GM12865 (cell line): ENCODE measurements around the gene FILIP1.

Source experiments
- DNase-seq: peaks from one replicate; pipeline ENCODE4 v3.0.0; 2010; ENCODE audit warnings: low read depth
- H3K4me3 ChIP-seq: 2 replicates; pipeline ENCODE4 v1.5.1; 2011; ENCODE audit warnings: mild to moderate bottlenecking, low read depth, low read length, control low read depth
- TF ChIP-seq, protein P1 (sequence below): IDR thresholded peaks from 2 replicates; pipeline ENCODE4 v1.5.1; 2011; ENCODE audit warnings: low read length, control low read depth, low read depth, inconsistent platforms; ENCODE audit not compliant: insufficient read depth; ENCODE audit errors: missing control alignments

Gene FILIP1

DNA sequence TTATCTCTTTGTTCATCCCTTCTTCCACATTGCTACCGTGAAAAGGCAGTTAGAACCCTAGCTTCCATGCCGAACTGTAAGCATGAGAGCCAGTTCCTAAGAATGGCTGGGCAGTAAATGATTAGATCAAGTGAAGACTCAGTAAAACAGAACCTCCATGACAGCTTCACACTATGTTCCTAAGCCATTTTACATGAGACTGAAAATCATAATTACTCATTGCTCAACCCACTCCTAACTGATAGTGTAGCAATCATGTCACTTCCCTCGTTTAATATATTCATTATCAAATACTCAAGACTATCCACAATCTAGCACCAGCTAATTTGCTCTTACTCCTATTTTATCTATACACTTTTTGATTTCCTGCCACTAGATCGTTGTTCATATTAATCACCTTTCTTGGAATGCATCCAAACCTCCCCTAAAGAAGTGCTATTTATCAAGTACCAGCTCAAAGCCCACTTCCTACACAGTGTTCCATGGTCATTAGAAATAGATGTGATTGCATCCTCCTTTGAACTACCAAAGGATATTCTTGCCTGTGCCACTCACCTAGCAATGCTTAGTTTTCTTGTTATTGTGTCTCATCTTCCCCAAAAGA, 215.0 kb downstream of the FILIP1 start:
- no peak for DNase-seq
- no peak overlapping the region for H3K4me3 ChIP-seq
- TF ChIP-seq, protein P1, sequence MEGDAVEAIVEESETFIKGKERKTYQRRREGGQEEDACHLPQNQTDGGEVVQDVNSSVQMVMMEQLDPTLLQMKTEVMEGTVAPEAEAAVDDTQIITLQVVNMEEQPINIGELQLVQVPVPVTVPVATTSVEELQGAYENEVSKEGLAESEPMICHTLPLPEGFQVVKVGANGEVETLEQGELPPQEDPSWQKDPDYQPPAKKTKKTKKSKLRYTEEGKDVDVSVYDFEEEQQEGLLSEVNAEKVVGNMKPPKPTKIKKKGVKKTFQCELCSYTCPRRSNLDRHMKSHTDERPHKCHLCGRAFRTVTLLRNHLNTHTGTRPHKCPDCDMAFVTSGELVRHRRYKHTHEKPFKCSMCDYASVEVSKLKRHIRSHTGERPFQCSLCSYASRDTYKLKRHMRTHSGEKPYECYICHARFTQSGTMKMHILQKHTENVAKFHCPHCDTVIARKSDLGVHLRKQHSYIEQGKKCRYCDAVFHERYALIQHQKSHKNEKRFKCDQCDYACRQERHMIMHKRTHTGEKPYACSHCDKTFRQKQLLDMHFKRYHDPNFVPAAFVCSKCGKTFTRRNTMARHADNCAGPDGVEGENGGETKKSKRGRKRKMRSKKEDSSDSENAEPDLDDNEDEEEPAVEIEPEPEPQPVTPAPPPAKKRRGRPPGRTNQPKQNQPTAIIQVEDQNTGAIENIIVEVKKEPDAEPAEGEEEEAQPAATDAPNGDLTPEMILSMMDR, result no peak

DNA sequence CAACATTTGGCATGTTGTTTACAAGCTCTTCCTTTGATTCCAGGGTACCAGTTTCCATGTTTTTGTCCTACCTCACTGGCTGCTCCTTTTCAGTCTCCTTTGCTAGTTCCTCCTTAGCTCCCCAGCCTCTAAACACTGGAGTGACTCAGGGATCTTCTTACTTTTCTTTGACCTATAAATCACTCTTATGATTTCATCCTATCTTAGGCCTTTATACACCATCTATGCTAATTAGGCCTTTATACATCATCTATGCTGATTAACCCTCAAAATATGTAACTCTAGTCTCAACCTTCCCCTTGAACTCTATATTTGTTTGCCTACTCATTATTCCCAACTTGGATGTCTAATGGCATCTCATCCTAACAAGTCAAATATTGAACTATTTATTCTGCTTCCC, 218.5 kb downstream of the FILIP1 start:
- no peak for DNase-seq
- no peak overlapping the region for H3K4me3 ChIP-seq
- TF ChIP-seq, protein P1, result no peak

DNA sequence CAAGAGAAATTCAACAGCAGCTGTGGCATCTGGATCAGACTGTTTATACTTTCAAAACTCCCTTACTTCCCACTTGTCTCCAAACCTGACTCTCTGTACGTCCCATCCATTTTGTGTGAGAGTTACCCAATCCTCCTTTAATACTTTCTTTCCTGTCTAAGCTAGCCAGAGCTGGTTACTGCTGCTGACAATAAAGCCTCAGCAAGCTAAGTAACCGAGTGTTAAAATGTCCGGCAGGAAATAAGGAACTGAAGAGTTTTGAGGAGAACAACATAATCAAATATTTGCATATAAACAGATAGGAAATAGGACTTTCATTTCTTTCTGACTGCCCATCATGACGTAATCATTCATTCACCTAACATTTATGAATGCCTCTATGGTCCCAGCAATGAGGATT, 220.6 kb downstream of the FILIP1 start:
- no peak overlapping the region for H3K4me3 ChIP-seq
- TF ChIP-seq, protein P1, result no peak
- no peak for DNase-seq

DNA sequence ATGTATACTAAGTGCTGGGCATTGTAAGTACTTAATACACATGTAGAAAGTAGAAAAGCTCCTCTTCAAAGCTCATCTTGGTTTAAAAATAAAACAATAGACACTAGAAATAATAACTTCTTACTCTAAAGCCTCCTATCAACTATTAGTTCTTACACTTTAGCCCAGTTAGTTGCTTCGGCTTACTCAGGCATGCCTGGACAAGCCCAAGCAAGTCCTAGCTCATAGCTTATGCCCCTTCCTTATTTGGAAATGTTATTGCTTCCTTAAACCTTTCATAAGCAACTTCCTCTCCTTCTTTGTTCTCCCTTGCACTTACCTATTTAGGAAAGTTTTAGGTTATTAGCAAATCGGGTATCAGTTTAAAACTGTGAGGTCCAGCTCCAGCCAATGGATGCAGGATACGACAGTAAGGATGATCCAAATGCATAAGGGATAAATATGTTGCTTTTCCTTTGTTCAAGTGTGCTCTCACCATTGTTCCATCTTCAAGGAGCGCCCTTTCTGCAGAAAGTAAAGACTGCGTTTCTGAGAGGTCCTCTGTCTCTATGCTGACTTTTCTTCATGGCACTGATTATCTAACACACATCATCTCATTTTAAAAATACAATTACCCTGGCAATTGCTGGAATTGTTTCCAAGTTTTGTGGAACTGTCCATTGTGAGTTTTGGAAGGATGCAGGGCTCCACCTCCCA, 221.3 kb downstream of the FILIP1 start:
- DNase-seq, result no peak
- H3K4me3 ChIP-seq, result no peak overlapping the region
- TF ChIP-seq, protein P1, result no peak

DNA sequence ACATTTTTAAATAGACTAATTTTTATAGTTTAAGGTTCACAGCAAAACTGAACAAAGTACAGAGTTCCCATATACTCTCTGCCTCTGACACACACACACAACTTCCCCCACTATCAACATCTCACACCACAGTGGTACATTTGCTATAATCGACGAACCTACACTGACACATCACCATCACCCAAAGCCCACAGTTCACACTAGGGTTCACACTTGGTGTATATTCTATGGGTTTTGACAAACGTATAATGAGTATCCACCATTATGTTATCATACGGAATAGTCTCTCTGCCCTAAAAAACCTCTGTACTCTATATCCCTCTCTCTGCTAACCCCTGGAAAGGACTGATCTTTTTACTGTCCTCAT, 224.6 kb downstream of the FILIP1 start:
- no peak for DNase-seq
- no peak overlapping the region for H3K4me3 ChIP-seq
- TF ChIP-seq, protein P1, result no peak

DNA sequence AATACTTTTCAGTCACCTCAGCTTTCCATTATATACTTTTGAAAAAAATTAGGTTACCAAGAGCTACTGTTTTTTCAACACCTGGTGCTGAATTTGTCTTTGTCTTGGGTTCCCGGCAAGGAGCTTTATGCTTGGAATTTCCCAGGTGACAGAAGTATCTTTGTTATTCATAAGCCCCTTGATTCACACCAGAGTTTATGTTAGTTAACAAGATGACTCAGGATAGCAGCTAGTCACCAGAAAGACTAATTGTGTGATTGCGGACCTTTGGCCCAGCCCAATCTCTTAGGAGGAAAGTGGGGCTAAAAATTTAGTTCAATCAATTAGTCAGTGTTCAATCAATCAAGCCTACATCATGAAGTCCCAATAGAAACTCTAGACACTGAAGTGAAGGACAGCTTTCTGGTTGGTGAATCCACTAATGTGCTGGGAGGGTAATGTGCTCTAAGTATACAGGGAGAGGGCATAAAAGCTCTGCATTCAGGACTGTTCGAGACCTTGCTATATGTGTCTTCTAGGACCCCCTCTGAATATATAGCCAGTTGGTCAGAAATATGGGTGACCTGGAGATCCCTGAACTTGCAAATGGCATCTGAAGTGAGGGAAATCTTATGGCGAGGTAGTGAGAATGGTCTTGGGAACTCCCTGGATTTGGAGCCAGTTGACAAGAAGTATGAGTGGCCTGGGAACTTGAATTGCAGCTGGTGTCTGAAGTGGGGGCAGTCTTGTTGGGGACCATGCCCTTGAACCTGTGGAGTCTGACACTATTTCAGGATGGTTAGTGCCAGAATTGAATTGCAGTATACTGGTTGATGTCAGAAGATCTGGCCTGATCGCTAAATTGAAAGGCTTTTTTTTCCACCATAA, 225.2 kb downstream of the FILIP1 start:
- H3K4me3 ChIP-seq, result no peak overlapping the region
- DNase-seq, result peak; percentile 18
- TF ChIP-seq, protein P1, result no peak
